ENCODE data around the gene KCNQ1.

The KCNQ1 gene

GRCh38 chr11:2461253-2461955 is 16.6 kb downstream of the KCNQ1 start:
- no peak for DNase-seq

DNA sequence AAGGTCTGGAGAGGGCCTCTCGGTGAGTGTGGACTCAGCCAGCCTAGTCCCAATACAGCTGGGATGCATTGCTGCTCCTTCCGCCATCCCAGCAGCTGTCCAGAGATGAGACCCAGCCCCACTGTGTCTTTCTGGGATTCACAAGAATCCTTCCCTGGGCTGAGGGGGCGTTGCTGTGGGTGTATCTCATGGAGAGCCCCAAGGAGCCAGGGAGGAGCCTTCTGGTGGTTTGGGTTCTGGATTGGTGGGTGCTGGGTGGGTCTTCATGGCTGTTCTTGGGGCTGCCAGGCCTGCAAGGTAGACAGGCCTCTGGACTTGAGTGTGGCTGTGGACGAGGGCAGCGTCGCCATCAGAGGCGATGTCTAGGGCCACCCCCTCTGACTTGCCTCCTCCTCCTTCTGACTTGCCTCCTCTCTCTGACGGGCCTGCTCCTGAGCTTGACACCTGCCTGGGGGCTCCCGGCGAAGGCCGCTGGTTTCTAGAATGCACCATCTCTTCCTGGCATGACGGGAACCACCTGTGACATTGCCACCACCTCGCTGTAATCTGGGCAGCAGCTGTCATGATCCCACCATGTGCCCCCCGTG is 17.2 kb downstream of the KCNQ1 start:
- peak; percentile 12 for DNase-seq

DNA sequence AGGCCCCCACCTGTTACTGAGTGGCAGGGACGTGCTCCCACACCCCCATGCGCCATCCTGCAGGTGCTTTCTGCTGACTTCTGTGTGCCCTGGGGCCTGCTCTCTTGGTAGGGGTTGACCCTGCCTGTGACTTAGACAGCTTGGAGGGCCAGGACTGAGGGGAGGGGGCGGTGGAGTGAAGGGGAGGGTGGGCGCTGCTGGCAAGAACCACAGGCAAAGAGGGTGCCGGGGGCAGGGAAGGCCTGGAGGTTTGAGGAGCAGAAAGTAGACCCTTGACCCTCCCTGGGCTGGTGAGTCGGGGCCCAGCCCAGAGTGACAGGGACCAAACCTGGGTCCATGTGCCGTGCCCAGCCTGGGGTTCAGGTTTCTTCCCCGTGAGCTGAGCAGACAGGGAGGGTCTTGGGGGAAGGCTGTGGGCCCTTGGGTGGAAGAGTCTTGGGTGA is 17.8 kb downstream of the KCNQ1 start:
- peak; percentile 10 for DNase-seq

DNA sequence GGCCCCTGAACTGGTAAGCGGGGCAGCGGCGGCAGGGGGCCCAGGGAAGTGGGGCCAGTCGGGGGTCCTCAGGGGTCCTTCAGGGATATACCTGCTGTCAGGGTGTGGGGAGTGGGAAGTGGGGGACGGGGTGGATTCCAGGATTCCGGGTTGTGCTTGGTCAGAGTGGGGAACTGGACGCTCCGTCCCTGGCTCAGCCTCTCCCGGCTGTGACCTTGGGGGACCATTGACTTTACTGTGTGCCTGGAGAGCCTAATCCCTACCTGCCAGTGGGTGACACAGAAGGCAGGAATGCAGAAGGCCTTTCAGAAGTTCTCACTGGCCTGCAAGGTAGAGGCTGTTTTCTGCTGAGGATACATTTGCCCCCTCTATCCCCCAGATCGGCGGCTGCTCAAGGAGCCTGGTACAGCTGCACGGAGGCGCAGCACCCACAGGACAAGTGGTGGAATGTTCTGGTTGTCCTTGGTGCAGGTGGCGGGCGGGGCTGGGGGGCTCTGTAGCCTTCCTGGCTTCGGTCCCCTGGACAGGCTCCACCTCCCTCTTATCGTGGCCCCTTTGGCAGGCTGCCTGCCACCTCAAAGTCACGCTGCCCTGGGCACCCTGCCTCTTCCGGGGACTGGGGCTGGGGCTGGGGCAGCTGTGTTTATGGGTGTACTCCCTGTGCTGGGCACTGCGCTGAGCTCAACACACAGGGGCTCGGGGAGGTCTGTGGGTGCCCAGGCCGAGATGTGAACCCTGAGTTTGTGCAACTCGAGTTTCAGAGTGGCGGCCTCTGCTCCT is 18.4 kb downstream of the KCNQ1 start:
- peak; percentile 10 for DNase-seq

- DNase-seq, result no peak
These were observed 19.0 kb downstream of the KCNQ1 start for GRCh38 chr11:2463766-2464277.

- peak; percentile 12 for DNase-seq
These were observed 19.8 kb downstream of the KCNQ1 start for GRCh38 chr11:2464451-2465165.

DNA sequence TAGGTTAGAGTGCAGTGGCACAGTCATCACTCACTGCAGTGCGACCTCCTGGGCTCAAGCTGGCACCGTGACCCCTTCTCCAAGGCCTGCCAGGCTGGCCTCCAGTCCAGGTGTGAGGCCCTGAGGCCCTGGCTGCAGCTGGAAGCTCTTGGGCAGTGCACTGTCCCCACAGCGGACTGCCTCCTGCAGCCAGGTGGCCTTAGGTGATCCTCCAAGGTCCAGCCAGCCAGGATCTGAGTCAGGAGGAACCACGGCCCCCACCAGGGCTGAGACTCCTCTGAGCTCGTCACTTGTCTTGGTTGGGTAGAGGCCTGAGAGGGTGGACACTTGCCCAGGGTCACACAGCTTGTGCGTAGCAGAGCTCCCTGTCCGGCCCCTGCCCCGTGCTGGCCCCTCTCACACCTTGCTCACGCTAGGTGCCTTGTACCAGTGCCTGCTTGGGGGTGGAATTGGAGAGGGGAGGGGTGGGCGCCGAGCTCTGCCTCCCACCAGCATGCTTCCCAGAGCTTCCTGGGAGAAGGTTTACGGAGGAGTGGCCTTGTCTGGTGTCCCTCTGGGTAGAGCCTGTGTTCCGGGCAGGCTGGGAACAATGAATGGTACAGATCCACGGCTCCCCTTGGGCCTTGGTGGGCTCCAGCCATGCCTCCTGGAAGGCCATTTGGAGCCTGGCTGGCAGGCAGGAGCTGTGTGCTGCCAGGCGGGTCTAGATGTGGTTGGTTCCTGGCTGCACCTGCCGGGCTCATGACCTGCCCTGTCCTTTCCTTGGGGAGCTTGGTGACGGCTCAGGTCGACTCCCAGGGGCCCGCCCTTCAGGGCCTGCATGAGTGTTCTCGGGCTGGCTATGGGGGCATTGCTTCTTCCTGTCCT is 20.6 kb downstream of the KCNQ1 start:
- DNase-seq, result no peak

DNA sequence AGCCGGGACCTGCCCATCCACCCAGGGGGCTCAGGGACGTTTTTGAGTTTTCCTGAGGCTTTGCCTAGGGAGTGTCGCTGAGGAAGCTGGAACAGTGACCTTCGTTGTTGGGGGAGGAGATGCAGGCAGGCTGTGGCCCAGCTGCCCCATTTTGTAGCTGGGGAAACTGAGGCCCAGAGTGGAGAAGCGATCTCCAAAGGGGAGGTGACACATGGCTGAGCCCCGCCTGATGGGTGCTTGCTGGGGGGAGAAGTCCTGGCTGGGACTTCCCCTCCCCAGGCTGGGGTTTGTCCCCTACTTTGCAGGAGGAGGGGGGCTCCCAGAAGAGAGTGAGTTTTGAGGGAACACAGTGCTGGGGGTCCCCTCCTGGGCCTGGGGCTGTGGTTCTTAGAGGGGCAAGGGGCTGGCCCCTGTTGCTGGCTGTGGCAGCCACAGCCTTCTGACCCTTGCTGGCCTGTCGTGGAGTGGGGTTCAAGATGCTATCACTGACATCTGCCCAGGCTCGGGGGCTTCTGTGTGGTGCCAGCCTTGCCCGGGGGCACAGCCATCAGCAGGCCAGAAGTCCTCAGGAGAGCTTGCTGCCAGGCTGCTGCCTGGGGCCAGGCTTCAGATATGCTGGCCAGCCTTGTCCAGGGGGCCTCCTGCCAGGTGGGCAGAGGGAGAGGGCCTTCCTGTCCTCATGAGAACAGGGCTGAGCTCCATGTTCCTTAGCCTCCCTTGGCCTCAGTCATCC is 21.4 kb downstream of the KCNQ1 start:
- DNase-seq, result no peak

GRCh38 chr11:2466869-2467694 is 22.3 kb downstream of the KCNQ1 start:
- no peak for DNase-seq

DNA sequence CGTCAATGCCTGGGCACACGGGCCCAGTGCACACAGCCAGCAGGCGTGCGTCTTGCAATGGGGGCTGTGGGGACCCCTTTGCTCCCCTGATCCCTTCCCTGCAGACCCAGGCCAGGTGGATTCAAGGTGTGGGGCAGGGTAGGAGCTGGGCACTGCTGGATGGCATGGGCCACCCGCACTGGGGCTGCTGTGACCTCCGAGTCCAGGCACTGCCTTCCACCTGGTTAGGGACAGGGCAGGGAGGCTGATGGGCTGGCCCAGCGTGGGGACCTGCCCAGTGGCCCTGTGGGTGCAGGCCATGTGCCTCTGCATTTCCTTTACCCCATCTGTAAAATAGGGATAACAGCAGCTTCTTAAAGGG is 22.9 kb downstream of the KCNQ1 start:
- DNase-seq, result no peak

DNA sequence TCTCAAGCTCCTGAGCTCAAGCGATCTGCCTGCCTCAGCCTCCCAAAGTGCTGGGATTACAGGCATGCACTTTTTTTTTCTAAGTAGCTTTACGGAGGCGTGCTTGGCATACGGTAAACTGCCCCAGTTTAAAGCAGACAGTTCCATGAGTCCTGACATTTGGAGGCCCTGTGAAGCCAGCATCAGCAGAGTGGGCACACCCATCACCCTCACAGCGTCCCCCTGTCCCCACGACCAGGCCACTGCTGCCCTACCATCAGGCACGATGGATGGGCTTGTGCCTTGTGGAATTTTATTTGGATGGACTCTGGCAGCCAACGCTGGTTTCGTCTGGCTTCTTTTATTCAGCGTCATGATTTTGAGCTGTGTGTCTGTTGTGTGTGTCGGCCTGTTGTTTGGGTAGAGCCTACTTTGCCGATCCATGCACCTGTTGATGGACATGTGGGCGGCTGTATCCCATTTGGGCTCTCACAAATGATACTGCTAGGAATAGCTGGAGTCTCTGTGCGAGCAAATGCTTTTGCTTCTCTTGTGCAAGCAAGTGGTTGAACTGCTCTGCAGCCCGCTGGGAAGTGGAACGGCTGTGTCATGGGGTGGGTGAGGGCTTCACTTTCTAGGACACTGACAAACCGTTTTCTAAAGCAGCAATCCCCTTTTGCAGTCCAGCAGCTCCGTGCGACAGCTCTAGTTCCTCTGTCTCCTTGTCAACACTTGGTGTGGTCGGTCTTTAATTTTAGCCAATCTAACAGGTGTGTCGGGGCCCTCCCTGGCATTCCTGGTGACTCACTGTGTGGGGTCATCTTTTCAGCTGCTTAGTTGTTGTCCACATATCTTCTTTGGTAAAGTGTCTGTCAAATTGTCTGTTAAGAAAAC is 23.8 kb downstream of the KCNQ1 start:
- DNase-seq, result no peak

- DNase-seq, result no peak
These were observed 25.7 kb downstream of the KCNQ1 start for GRCh38 chr11:2470495-2470894.

- no peak for DNase-seq
These were observed 26.4 kb downstream of the KCNQ1 start for GRCh38 chr11:2471048-2471803.

DNA sequence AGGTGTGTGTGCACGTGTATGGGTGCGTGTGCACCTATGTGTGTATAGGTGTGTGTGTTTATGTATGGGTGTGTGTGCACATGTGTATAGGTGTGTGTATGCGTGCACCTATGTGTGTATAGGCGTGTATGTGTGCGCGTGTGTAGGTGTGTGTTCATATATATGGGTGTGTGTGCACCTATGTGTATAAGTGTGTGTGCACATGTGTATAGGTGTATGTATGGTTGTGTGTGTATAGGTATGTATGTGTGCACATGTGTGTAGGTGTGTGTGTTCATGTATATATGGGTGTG is 26.9 kb downstream of the KCNQ1 start:
- DNase-seq, result no peak

DNA sequence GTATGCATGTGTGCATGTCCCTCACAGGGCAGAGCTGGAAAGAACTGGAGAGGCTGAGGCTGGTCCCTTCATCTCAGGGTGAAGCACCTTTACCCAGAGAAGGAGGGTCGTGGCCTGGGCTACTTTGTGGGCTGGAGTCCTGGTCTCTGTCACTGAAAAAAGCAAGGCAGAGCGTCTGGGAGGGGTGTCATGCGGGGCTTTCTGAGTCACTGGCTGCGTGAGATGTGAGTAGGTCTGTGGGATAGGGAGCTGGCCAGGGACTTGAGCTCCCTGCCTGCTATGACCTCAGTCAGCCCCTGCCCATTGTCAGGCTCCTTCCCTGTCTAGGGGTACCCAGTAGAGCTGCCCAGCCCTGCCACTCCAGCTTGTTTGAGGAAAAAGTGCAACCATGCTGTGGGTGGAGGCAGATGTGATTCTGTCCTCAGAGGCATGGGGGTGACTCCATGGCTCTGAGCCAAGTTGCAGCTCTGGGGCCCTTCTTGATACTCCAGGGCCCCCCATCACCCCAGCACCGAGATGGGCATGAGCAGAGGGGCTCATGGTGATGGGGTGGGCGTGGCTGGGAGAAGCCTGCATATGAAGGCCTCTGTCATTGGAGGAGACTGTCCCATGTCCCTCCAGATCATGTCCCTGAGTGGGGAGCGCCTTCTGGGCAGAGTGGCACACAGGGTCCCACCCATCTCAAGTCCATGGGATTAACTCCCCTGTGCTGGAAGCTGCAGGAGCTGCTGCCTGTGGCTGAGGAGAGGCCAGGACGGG is 27.8 kb downstream of the KCNQ1 start:
- DNase-seq, result no peak

DNA sequence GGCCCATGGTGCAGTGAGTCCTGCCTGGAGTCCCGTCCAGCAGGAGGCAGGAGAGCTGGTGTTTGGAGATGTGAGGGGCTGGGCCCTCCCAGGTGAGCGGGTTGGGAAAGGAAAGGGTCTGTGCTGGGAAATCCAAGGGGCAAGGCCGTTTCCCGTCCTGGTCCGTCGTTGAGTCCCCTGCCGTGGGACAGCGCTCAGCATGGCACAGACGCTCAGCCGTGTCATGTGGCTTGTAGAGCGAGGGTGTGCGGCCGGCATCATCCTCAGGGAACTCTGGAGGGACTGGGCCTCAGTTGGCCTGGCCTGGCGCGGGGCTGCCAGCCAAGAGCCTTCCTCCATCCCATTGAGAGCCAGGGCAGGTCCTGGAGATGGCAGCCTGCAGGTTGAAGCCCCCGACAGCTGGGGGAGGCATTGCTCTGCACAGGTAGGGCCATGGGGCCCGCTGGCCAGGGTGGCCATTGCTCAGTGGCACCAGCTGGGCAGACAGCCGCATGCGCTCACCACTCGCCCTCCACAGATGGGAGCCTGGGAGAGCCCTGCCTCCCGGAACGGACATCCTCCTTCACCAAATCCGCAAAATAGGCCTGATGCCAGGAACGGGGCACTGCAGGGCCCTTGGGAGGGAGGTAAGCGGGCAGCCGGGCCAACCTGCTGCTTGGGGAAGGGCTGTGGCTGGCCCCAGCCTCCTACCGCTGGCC is 28.7 kb downstream of the KCNQ1 start:
- no peak for DNase-seq

Measured in right hindlimb (tissue), 1 donor.